Kidney tubule cell (primary cell): ENCODE results near the gene OR2G2.

Source experiments
- DNase-seq: peaks from one replicate; pipeline ENCODE4 v3.0.0-alpha.2; 2018; ENCODE audit warnings: low spot score

OR2G2 gene

DNA sequence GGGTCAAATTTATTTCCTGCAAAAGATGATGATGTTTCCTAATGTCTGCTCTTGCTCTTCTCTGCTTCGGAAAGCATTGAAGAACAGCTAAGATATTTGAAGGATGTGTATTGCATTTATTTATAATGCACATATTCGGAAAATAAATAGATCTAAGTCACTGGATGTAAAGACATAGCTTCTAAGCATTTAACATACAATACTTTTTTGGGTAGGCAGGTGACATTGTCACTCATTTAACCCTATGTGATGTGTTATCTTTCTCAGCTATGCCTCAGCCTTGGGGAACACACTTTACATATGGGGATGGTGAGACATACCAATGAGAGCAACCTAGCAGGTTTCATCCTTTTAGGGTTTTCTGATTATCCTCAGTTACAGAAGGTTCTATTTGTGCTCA lies at the start of gene OR2G2:
Gene OR2G2, plus strand, starts transcription at position 301 of the 400 bp plus-strand sequence. Its CDS starts 0 bp downstream, at position 301.
- no peak for DNase-seq

DNA sequence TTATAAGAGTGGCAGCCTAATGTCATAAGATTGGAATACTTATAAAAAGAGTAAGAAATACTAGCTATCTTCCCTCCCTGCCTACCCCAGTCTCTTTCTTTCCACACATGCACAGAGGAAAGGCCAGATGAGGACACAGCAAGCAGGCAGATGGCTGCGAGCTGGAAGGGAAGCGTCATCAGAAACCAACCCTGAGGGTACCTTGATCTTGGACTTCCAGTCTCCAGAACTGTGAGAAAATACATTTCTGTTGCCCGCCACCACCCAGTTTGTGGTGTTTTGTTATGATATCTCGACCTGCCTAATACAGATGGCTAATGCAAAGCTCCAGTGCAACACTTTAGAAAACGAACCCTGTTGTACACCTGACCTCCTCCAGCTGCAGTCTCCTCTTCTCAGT lies 49.6 kb upstream of the OR2G2 start:
- DNase-seq = no peak

DNA sequence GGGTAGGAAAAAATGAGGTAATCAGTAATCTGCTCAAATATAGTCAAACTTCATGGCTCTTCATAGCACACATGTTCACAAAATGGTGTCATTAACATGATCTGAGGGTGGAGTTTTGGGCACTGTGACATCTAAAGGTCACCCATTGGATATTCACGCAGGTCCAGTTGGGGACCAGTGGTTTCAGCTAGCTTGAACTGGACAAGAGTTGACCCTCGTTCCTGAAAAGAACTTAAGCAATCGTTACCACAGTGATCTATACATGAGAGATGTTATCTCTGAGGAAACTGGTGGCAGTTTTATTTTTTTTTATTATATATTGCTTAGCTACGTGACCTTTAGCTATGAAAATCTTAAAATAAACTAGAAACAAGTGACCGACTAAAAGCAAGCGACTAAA lies 48.9 kb upstream of the OR2G2 start:
- no peak for DNase-seq

- no peak for DNase-seq
Observed at GRCh38 chr1:247540581-247540980, 47.6 kb upstream of the OR2G2 start.

DNA sequence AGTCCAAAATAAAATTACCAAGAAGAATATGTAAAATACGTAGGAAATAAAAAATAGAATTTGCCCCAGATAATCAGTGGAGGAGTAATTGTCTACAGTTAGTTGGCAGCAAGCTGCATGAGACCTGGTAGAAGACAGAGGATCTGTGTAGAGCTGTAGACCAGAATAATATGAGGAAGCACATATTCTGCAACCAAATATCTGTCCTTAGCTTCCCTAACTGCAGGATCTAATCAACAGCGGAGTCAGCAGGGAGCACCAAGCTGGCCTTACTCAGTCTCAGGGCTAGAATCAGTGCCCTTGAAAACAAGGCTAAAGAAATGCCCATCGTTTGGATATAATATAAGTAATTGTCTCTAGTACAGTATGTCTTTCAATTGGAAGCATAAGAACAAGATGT lies 45.3 kb upstream of the OR2G2 start:
- no peak for DNase-seq

DNA sequence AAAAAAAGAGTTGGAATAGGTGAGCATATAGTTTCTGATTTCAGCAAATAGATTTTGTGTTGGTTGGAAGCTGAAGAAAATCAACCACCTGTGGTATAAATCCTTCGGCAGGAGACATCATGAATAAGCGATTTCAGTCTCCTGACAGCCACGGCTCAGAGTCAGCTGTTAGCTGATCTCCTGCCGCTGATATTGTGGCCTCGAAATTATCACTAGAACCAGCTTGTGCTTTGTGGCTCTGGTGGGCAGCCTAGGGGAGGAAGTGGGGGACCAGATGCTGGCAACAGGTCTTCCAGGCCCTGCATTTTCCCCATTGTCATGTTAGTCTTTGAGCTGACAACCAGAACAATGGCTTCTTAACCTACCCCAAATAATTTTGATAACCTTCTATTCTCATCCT lies 40.1 kb upstream of the OR2G2 start:
- no peak for DNase-seq

DNA sequence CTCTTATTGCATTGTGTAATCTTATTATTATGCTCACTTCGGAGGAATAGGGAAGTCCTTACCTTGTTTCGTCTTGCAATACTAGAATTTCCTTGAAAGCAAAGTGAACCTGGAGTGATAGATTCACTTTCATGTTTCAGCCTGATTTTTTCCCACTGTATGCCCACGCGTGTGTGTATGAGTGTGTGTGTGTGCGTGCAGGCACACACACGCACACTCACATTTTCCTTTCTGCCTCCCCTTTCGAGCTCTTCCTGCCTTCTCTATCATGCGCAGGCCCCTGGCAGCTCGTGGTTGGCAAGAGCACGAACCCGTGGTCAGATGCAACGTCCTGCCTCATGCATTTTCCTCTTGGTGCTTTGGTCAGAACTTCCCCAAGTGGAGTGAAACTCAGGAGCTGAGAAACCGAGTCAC lies 39.4 kb upstream of the OR2G2 start, which contains the start of gene GCSAML:
Gene GCSAML, plus strand, starts transcription at position 366 of the 414 bp plus-strand sequence. CDS start 58 bp downstream, outside the sequence.
- DNase-seq = no peak

DNA sequence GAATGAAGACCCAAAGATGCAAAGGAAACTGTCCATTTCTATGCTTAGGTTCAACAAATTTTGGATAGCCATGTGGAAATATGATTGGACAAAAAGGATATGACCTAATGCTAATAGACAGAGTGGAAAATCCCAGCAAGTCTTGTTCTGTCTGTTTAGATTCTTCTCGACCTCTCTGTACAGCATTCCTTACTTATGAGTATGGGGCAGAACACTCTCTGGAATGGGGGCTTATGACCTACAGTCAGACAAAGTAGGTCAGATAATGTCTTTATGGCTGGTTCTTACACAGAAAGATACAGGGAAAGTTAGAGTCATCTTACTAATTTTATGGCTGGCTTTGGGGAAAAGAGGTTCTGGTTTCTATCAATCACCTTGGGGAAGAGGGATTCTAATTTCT lies 36.4 kb upstream of the OR2G2 start:
- DNase-seq = peak; percentile 10

DNA sequence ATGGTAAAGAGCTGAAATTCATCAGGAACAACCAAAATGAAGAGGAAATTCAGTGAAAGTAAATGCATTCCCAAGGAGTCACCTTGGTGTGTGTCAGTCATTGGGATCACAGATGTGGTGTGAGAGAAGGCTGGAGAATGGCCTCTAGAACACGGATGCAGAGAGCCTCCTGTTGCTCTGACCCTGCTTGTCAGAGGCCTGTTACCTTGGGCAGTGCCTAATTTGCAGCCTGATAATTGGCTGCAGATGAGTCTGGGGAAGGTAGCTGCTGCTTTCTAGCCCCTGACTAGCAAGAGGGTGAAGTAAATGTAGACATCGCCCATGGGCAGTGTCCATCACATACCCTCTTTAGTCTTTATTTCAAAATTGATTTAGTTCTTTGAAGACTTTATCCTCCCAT lies 35.9 kb upstream of the OR2G2 start:
- no peak for DNase-seq

GRCh38 chr1:247557926-247558674 lies 30.1 kb upstream of the OR2G2 start:
- no peak for DNase-seq

DNA sequence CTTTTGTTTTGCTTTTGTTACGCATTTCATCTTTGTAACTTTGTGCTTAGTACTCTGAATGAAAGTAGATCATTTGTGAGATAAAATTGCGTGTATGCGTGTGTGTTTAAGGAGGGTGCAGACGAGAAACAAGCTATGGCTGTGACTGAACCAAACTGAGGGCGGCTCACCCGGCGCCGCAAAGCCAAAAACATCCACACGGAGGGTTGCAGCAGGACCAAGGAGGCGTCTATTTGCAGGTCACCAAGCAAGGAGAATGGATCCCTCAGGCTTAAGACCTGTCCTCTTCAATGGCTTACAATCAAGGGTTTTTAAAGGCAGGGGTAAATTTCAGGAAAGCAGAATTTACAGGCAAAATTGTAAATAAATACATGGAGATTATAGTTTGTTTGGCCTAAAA lies 26.4 kb upstream of the OR2G2 start:
- DNase-seq = no peak

GRCh38 chr1:247562198-247562597 lies 26.0 kb upstream of the OR2G2 start:
- no peak for DNase-seq

DNA sequence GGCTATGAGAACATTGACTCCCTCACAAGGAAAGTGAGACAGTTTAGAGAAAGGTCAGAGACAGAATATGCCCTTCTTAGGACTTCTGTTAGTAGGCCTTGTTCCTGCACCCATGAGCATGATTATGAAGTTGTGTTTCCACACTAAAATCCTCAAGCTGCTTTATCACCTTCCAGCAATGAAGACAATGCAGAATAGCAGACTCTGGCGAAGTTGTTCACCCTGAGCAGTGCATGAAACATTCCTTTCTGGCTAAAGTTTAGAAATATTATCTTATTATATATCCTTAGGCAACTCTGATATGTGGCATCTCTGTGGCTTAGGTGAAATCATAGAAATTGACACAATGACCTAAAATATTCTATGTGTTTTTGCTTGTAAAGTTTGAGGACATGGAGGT lies 13.9 kb upstream of the OR2G2 start:
- no peak for DNase-seq

- no peak for DNase-seq
Observed at GRCh38 chr1:247574664-247575063, 13.5 kb upstream of the OR2G2 start.

DNA sequence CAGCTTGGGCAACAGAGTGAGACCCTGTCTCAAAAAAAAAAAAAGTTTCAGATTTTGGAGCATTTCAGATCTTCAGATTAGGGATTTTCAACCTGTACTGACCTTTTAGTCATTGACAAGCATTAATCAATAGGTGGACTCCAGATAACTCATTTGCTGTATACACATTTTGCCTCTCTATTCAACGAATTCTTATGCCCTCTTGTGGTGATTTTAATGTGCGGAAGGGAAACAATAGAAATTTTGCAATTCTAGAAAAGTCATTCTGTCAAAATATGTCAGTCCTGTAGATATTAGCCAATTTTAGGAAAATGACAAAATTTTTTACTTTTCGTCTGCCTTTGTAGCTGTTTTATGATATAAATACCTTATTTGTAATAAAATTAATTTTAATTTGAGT lies 11.6 kb upstream of the OR2G2 start:
- no peak for DNase-seq

GRCh38 chr1:247578946-247579460 lies 9.2 kb upstream of the OR2G2 start:
- no peak for DNase-seq

GRCh38 chr1:247605286-247605685 lies 17.1 kb downstream of the OR2G2 start, which contains the start of gene OR2G3:
TSS of gene OR2G3 (plus strand) at chr1:247605586. CDS start at chr1:247605586, 0 bp downstream.
- DNase-seq = no peak

DNA sequence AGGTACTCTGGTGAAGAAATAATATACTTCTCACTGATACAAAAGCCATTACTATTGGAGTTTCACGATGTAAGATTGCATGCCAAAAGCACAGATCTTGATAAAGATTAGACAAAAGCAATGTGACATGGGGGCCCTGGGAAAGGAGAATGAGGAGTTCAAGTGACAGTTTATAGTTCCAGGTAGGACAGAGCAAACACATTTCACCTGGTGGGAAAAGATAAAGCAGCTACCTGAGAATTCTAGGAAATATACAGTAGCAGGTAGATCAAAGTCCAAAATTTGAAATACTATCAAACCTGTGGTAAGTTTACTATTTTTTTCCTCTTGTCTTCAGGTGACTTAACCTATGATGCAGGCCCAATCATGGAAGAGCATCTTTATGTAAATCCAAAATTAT lies 25.2 kb downstream of the OR2G2 start:
- no peak for DNase-seq

DNA sequence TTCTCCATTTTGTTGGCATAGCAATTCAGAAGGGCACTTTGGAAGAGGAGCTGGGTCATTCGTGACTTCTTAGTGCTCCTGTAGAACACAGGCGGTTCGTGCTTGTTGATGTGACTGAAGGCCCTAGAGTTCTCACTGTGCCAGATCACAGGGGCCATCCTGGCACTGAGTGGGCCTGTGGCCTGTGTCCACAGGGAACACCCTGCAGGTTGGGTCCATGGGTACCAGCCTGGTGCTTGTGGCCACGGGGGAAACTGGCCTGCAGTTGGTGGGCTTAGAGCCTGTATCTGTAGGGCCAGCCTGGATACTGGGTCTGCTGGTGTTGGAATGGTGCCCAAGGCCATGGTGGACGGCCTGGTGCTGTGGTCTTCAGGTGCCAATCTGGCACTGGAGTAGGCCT lies 26.5 kb downstream of the OR2G2 start:
- no peak for DNase-seq

- no peak for DNase-seq
Observed at GRCh38 chr1:247627951-247628350, 39.8 kb downstream of the OR2G2 start.

DNA sequence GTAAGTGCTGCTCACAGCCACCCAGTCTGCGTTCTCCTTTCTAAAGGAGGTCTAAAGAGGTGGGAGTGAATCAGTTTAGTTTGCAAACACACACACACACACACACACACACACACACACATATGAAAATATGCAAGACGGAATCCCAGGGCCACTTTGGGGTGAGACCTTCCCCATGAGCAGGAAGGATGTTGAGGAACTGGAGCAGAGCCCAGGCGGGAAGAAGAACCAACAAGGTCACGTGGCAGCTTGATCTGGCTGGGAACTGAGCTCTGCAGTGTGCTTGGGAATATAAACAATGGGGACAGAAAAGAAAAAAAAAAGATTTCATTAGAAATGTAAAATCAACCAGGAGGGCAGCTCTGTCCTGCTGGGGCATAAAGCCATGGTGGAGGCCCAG lies 49.9 kb downstream of the OR2G2 start:
- no peak for DNase-seq

DNA sequence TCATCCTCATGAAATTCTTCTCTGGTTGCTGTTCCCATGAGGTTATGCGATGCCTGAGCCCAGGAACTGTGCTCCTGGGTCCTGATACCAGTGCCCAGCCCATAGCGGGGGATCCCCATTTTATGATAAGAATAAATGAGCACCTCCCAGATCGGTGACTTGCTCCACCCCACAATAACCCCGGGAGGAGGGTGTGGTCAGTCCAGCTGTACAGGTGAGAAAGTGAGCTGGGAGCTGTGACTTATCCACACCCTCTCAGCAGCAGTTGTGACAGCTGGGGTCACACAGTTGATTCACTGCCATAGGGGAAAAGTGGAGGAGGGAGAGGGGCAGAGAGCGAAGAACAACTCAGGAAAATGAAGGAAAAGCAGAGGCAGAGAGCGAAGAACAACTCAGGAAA lies 50.6 kb downstream of the OR2G2 start:
- DNase-seq = no peak
